Activated T-cell treated with anti-CD3 and anti-CD28 coated beads, Interleukin-2, amount 50 U/mL, for 4 hours (primary cell): Measurements from ENCODE around the gene AP2A2. TPM values are rescaled to one million over a fixed set of nuclear protein-coding genes. Genes with fewer than 3 reads are reported as not detected.
A peak's percentile ranks its signal among the peaks of the same experiment; 100 is the strongest.

Source experiments
- ATAC-seq, 2 donors: fragments of 200-7000 bp; cut with Tn5 transposase; one replicate each; pipeline ENCODE4 v1.10.0; 2021
- DNase-seq: peaks from one replicate; pipeline ENCODE4 v3.0.0-alpha.2; 2020
- H3K27me3 Mint-ChIP-seq: one replicate; pipeline ENCODE4 v1.8.0; 2021; ENCODE audit warnings: low read depth, mixed read lengths
- H3K36me3 Mint-ChIP-seq: one replicate; pipeline ENCODE4 v1.8.0; 2022; ENCODE audit warnings: mixed read lengths; ENCODE audit not compliant: insufficient read depth
- H3K4me1 Mint-ChIP-seq: one replicate; pipeline ENCODE4 v1.8.0; 2021; ENCODE audit warnings: low read depth, mixed read lengths
- H3K4me3 Mint-ChIP-seq: one replicate; pipeline ENCODE4 v1.8.0; 2021; ENCODE audit warnings: mild to moderate bottlenecking, moderate library complexity, mixed read lengths
- H3K9me3 Mint-ChIP-seq: one replicate; pipeline ENCODE4 v1.8.0; 2021; ENCODE audit warnings: mixed read lengths
- total RNA-seq, 3 donors: library from RNA; stranded (reverse); gene quantifications; one replicate each; pipeline ENCODE4 v1.2.1, GENCODE V29; 2021

Gene AP2A2
- total RNA-seq, 3 donors from 2014 or later, result 30.4 to 41.7 (median 38.0) TPM

- ATAC-seq, result no peak
- H3K4me1 Mint-ChIP-seq, result no peaks in the 10 kb centered on the region
- no peaks in the 10 kb centered on the region for H3K27me3 Mint-ChIP-seq
Measured at GRCh38 chr11:1027483-1028290, 102.0 kb downstream of the AP2A2 start.

GRCh38 chr11:1028291-1028540 lies 102.5 kb downstream of the AP2A2 start:
- H3K4me1 Mint-ChIP-seq, result no peaks in the 10 kb centered on the region
- ATAC-seq (no peak), DNase-seq (no peak)
- H3K9me3 Mint-ChIP-seq, result no peaks in the 10 kb centered on the region
- H3K4me3 Mint-ChIP-seq, result no peak overlapping the region
- H3K27me3 Mint-ChIP-seq, result no peaks in the 10 kb centered on the region
- H3K36me3 Mint-ChIP-seq, result peaks cover under 1% of the 10 kb centered on the region

More at GRCh38 chr11:1027483-1028290, 102.0 kb downstream of the AP2A2 start:
- no peaks in the 10 kb centered on the region for H3K9me3 Mint-ChIP-seq
- H3K36me3 Mint-ChIP-seq, result peaks cover 5% of the 10 kb centered on the region
- no peak overlapping the region for H3K4me3 Mint-ChIP-seq
- DNase-seq, result no peak

DNA sequence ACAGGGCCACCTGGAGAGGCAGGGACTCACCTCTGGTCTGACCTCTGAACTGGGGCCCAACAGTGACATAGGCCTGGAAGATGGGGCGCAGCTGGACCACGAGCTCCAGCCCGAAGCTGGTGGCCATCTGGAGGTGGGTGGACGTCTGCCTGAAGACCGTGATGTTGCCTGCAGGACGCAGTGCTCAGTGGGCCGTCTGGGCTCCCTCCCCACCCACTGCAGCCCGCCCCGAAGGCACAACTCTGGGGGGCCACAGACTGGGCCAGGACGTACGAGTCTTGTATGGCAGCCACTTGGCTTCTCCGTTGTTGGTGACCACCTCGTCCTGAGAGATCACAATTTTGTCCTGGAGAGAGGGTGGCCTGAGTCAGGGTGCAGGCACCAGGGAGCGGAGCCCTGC lies 102.9 kb downstream of the AP2A2 start:
- Mint-ChIP-seq H3K4me1 (no peaks in the 10 kb centered on the region), H3K9me3 (no peaks in the 10 kb centered on the region), H3K4me3 (no peak overlapping the region), H3K36me3 (no peaks in the 10 kb centered on the region), H3K27me3 (no peaks in the 10 kb centered on the region)
- DNase-seq (no peak), ATAC-seq (no peak)

GRCh38 chr11:1029051-1029450 lies 103.4 kb downstream of the AP2A2 start:
- H3K4me1 Mint-ChIP-seq, result no peaks in the 10 kb centered on the region
- no peak for ATAC-seq
- no peaks in the 10 kb centered on the region for H3K36me3 Mint-ChIP-seq
- H3K4me3 Mint-ChIP-seq, result no peak overlapping the region
- no peak for DNase-seq
- H3K9me3 Mint-ChIP-seq, result no peaks in the 10 kb centered on the region
- H3K27me3 Mint-ChIP-seq, result no peaks in the 10 kb centered on the region

DNA sequence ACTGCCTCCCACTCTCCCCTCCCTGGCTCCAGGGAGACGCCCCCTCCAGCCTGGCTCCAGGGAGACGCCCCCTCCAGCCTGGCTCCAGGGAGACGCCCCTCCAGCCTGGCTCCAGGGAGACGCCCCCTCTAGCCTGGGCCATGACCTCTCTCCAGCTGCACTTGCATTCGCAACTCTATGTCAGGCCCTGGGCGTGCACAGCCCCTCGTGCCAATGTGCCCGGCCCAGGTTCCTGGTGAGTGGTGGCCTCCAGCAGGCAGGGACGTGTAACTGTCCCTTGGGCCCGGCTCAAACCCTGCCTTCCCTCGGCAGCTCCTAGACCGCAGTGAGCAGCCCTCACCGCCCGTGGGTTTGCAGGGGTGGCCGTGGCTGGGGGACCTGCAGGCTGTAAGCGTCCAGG lies 104.0 kb downstream of the AP2A2 start:
- ATAC-seq (peak in 1 of 2 donors; percentile 18), DNase-seq (no peak)
- no peak overlapping the region for H3K4me3 Mint-ChIP-seq
- no peaks in the 10 kb centered on the region for H3K9me3 Mint-ChIP-seq
- no peaks in the 10 kb centered on the region for H3K4me1 Mint-ChIP-seq
- H3K36me3 Mint-ChIP-seq, result no peaks in the 10 kb centered on the region
- H3K27me3 Mint-ChIP-seq, result no peaks in the 10 kb centered on the region

DNA sequence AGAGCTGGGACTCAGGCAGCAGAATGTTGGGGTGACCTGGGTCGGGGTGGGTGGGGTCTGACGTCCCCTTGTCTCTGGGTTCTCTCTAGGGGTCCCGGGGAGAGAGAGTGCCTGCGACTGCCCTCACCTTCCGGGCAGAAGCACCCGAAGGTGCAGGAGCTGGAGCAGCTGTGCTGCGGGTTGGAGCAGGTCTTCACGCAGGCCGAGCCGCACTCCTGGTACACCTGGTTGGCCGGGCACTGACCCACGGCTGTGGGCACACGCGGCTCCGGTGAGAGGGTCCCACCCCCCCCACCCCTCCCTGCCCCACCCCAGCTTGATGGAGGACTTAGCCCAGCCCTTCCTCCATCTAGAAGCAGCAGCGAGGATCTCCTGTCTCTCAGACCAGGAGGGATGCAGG lies 104.4 kb downstream of the AP2A2 start:
- no peak for DNase-seq
- Mint-ChIP-seq H3K36me3 (no peaks in the 10 kb centered on the region), H3K4me3 (no peak overlapping the region), H3K27me3 (no peaks in the 10 kb centered on the region), H3K4me1 (no peaks in the 10 kb centered on the region), H3K9me3 (no peaks in the 10 kb centered on the region)
- ATAC-seq, result no peak

- DNase-seq (no peak), ATAC-seq (no peak)
- Mint-ChIP-seq H3K9me3 (no peaks in the 10 kb centered on the region), H3K27me3 (no peaks in the 10 kb centered on the region), H3K4me1 (no peaks in the 10 kb centered on the region), H3K4me3 (no peak overlapping the region), H3K36me3 (no peaks in the 10 kb centered on the region)
Measured at GRCh38 chr11:1030556-1030955, 104.9 kb downstream of the AP2A2 start.

- Mint-ChIP-seq H3K4me1 (no peaks in the 10 kb centered on the region), H3K4me3 (no peak overlapping the region), H3K9me3 (no peaks in the 10 kb centered on the region)
Measured at GRCh38 chr11:1031121-1031899, 105.6 kb downstream of the AP2A2 start.

DNA sequence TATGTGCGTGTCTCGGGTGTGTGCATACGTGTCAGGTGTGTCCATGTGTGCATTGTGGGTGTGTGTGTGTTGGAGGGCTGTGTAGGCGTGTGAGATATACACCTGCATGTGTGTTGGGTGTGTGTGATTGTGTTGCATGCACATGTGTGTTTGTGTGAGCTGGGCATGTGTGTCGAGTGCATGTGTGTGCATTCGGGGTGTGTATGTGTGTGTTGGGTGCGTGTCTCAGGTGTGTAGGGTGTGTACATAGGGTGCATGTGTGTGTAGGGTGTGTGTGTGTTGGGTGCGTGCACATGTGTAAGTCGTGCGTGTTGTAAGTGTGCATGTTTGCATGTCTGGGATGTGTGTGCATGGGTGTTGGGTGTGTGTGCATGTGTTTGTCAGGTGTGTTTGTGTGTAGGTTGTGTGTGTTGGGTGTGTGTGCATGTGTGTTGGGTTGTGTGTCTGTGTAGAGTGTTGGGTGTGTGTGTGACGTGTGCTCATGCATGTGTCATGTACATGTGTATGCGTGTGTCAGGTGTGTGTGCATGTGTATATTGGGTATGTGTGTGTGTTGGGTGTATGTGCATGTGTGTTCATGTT lies 106.7 kb downstream of the AP2A2 start:
- H3K4me1 Mint-ChIP-seq, result no peaks in the 10 kb centered on the region
- no peak overlapping the region for H3K4me3 Mint-ChIP-seq
- H3K9me3 Mint-ChIP-seq, result no peaks in the 10 kb centered on the region
- H3K27me3 Mint-ChIP-seq, result no peaks in the 10 kb centered on the region
- ATAC-seq, result no peak
- H3K36me3 Mint-ChIP-seq, result no peaks in the 10 kb centered on the region
- DNase-seq, result no peak

More at GRCh38 chr11:1031121-1031899, 105.6 kb downstream of the AP2A2 start:
- Mint-ChIP-seq H3K36me3 (no peaks in the 10 kb centered on the region), H3K27me3 (no peaks in the 10 kb centered on the region)
- DNase-seq (no peak), ATAC-seq (no peak)

DNA sequence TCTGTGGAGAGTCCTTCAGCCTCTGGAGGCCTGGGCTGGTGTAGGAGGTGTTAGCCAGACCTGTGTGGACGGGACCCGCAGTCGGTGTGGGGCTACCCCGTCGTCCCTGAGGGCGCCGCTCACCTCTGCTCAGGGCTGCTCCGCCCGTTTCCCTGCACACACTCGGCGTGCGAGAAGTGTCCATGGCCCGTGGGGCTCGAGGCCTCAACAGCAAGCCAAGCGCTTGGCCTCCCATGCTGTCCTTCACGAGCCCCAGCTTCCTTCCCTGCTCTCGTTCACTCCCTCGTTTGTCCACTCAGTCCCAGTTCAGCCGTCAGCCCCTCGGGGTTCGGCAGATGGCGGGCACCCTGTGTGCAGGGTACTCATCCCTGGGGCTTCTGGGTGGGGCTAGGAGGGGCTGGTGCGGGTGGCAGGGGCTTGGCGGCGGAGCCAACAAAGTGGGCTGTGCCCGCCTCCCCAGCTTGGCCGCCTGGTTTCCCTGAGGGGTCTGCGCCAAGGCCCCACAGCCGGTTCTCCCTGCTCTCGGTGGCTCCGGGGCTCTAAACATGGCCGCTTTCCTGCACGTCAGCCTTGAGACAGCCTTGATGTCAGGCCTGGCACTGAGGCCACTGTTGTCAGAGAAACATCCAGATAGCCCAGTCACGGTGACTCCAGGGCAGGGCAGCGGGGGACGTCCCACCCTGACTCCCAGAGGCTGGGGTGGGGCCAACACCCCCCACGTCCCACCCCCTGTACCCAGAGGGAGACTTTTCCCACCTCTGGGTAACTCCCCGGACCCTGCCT lies 107.5 kb downstream of the AP2A2 start:
- ATAC-seq (no peak), DNase-seq (no peak)
- Mint-ChIP-seq H3K4me1 (no peaks in the 10 kb centered on the region), H3K36me3 (no peaks in the 10 kb centered on the region), H3K4me3 (no peak overlapping the region), H3K27me3 (peaks cover 1% of the 10 kb centered on the region), H3K9me3 (no peaks in the 10 kb centered on the region)

DNA sequence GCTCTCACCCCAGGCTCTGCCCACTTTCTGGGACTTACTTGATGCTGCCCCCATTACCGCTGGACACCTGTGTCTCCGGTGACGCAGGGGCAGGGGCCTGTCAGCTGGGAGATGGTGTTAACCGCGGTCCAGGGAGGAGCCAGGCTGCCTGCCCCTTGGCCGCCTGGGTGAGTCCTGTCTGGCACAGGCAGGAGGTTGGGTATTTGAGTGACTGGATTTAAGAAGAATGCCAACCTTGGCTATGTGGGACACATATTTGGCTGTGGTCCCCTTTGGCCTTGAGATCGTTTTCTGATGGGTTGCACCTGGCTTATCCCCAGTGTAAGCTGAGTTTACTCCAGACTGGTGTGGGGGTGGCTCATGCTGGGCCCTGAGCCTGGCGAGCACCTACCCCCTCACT lies 108.3 kb downstream of the AP2A2 start:
- Mint-ChIP-seq H3K27me3 (peaks cover 4% of the 10 kb centered on the region), H3K36me3 (no peaks in the 10 kb centered on the region)
- no peak for ATAC-seq

GRCh38 chr11:1034456-1035295 lies 109.0 kb downstream of the AP2A2 start:
- no peak for DNase-seq
- no peak for ATAC-seq
- no peak overlapping the region for H3K4me3 Mint-ChIP-seq
- H3K27me3 Mint-ChIP-seq, result peaks cover 5% of the 10 kb centered on the region
- no peaks in the 10 kb centered on the region for H3K36me3 Mint-ChIP-seq
- no peaks in the 10 kb centered on the region for H3K4me1 Mint-ChIP-seq
- H3K9me3 Mint-ChIP-seq, result no peaks in the 10 kb centered on the region

More for the DNA sequence above, 108.3 kb downstream of the AP2A2 start:
- no peak for DNase-seq
- H3K9me3 Mint-ChIP-seq, result no peaks in the 10 kb centered on the region
- no peaks in the 10 kb centered on the region for H3K4me1 Mint-ChIP-seq
- no peak overlapping the region for H3K4me3 Mint-ChIP-seq

DNA sequence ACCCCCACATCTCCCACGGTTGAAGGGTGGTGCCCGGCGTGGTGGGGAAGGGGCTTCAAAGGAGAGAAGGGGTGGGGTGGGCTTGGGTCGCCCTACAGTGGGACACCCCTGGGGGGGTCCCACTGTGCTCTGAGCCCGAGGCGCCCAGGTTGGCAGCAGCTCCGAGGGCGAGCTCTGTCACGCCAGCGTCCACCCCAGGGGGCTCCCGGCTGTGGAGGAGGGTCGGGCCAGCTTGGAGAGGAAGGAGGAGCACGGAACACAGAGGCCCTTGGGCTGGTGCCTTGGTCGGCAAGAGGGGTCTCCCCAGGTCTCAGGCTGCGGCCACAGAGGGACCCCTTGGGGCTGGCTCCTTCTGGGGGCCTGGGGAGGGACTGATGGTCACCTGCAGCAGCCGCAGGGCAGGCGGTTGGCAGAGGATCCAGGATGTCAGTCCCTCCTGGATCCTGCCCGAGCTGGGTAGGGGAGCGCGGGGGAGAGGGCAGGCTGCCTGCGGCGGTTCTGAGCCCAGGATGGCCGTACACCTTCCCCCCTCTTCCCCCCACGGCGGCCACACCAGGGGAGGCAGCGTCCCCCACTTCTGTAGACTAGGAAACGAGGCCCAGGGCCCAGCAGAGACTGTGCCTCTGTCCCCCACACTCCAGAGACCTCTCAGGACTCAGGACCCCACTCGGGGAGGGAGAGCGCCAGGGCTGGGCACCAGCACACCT lies 110.1 kb downstream of the AP2A2 start:
- Mint-ChIP-seq H3K4me1 (no peaks in the 10 kb centered on the region), H3K9me3 (no peaks in the 10 kb centered on the region), H3K27me3 (peaks cover 5% of the 10 kb centered on the region), H3K4me3 (no peak overlapping the region), H3K36me3 (no peaks in the 10 kb centered on the region)
- no peak for DNase-seq
- no peak for ATAC-seq
